ENCODE results near the gene PTPRK.

Gene PTPRK

DNA sequence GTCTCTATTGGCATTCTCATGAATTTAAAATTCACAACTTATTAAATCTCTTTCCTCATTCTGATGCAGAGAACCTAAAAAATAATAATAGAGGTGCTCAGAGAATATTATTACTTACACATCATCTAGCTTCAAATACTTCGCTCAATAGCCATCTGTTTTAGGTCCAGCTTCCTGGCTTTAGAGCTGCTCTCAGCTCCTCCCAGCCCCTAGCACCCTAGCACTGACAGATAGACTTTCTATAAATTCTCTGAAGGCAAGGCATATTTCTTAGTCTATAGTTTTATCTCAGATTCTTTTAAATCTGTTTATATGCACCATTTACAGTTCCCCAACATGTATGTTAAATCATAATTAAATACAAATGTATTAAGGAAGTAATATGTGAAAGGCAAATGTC lies 281.3 kb downstream of the PTPRK start:
- FAIRE-seq: peak; percentile 55

DNA sequence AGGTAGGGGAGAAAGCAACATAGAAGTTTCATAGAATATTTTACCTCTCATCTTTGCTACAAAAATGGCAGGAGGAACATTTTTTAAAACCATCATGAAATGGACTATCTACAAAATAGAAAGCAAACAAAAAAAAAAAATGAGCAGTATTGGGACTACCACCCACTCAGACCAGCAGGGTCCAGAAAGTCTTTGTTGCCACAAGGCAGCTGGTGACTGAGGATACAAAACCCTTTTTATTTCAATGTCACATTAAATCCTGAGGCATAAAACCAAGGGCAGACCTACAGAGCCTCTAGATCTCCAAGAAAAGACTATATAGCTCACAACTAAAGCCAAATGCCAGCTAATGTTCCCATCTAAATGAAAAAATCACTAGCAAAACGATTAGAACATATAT lies 282.2 kb downstream of the PTPRK start:
- FAIRE-seq: no peak

- FAIRE-seq: no peak
These were observed 284.8 kb downstream of the PTPRK start for GRCh38 chr6:128235556-128235955.

- FAIRE-seq: no peak
These were observed 286.9 kb downstream of the PTPRK start for GRCh38 chr6:128233531-128233930.

DNA sequence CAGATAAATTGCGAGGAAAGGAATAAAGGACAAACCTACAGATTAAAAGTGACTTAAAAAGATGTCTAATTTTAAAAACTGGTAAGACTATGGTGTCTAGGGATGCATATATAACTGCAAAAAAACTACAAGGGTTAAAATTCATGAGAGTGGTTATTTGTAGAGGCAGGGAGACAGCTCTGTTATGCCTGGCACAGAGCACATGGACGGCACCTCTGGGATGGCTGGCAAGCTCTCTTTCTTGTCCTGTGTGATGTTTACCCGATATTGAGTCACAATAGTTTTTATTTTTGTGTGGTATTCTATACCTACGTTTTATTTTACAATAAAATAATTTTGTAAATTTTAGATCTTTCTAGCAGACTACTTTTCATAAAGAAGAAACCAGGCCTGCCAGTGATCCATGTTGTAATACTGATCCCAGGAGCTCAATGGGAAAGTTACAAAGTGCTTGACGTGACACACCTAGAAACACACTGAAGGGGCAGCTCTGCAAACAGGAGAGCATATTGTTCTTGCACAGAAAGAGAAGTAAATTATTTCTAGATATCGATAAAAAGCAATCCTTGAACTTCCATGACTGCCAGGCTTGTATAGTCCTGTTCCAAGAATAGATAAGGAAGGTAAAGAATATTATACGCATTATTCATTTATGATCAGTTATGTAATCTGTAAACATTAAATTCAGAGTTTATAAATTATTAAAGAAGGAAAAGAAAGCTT lies 290.0 kb downstream of the PTPRK start:
- peak; percentile 68 for FAIRE-seq

DNA sequence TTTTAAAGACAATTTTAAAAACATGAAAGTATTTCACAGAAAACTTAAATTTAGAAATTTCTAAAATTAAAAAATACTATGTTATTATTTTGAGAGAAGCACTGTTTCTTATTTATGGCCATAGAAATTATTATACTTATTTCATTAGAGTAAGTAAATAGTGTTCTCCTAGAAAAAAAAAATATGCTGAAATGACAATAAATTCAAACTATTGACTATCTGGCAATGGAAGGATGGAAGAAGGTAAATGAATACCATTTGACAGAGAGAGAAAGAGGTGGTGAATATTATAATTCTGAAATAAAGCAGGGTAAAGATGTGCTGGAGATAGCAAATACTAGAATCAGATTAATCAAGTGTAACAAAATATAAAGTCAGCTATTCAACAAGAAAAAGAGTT lies 294.8 kb downstream of the PTPRK start:
- FAIRE-seq: peak; percentile 45

- no peak for FAIRE-seq
These were observed 303.5 kb downstream of the PTPRK start for GRCh38 chr6:128216917-128217316.

GRCh38 chr6:128209771-128210170 lies 310.6 kb downstream of the PTPRK start:
- FAIRE-seq: no peak

DNA sequence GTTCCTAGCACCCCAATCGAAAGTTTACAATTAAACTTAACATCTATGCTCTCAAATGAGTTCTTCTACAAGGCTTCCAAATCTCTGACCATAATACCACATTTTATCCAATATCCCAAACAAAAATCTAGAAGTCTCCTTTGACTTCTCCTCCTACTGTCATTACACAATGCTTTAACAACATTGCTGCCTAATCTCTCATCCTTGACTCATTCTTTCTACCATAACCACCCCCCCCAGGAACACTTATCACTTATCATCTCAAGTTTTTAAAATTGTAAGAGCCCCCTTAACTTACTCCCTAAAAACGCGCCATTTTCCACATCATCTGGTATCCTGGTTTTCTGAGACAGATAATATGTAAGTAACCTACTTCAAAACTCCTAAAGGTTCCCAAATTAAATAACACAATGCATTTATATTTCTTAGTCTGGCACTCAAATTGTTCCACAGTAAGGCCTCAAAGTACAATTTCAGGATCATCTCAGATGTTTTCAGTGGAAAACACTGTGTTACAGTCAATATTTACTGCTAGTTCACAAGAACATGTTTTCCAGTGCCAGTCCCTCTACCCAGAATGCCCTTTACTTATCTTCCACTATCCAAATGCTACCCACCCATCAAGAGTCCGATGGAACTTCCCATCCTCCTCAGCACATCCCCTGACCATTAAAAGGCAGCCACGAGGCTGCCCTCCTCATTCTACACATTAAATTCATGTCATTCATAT lies 311.4 kb downstream of the PTPRK start:
- FAIRE-seq: no peak

DNA sequence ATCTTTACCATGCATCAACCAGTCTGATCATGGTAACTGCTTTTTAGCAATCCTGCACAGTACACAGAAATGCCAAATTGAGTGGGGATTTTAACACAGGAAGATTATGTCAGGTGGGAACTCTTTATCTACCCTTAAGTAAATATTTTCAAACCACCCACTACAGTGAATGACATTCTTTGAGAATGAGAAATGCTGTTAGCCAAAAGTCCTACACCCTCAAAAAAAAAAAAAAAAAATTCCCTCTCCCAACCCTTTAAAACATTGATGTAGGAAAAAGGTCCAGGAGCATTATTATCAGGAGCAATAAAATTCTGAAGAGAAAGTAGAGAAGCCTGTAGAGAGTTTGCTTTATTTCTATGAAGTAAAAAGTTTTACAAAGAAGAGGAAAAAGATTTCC lies 312.3 kb downstream of the PTPRK start:
- no peak for FAIRE-seq

DNA sequence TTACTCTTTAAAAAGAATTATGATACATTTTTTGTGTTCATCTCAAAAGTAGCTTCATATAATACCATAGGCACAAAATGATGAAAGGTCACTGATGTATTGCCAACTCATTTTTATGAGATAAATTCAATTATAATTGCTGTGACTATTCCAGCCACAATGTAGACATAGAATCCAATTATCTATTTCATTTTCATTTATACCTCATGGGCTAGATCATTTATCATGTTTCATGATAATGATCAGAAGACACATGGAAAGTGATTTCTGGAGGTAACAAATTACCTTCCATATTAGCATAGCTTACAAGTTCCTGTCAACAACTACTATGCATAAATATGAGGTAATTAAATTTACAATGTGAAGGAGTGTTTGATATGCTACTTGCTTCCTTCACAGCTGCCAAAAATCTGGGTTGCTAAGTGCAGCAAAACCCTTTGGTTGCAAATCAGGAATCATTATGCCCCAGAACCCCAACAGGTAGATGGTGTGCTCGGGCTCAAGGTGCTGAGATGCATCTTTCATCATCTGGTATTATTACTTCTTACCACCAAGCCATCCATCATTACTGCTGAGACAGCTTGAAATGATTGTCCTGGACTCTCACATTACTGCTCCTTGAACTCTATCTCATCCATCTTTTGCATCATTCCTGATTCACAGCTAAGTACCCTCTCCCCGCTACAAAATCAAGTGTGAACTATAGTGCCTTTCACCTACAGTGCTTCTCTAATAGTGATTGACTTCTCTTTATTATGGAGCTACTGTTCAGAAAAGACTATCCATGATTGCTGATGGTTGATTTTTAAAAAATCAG lies 313.6 kb downstream of the PTPRK start:
- peak; percentile 74 for FAIRE-seq

GRCh38 chr6:128204616-128205015 lies 315.8 kb downstream of the PTPRK start:
- no peak for FAIRE-seq

DNA sequence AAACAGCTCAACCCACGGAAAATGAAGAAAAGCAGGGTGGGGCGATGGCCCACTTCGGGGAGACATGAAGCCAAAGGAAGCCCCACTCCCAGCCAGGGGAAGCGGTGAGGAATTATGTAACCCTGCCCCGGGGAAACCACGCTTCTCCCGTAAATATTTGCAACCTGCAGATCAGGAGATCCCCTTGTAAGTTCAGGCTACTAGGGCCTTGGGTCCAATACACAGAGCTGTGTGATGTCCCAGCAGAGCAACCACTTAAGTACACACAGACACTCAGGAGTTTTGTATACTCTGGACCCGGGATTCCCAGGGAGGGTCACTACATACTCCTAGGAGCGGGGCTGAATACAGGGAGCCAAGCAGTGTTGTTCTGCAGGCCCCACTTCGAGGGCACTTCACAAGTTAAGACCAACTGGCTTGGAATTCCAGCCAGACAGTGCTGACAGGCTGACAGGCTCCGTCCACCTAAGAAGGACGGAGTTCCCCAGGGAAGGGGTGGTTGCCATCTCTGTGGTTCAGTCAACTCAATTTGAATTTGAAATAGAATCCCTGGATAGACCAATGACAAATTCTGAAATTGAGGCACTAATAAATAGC lies 318.1 kb downstream of the PTPRK start:
- FAIRE-seq: no peak

GRCh38 chr6:128200789-128201188 lies 319.6 kb downstream of the PTPRK start:
- FAIRE-seq: no peak

GRCh38 chr6:128199461-128199860 lies 320.9 kb downstream of the PTPRK start:
- no peak for FAIRE-seq

DNA sequence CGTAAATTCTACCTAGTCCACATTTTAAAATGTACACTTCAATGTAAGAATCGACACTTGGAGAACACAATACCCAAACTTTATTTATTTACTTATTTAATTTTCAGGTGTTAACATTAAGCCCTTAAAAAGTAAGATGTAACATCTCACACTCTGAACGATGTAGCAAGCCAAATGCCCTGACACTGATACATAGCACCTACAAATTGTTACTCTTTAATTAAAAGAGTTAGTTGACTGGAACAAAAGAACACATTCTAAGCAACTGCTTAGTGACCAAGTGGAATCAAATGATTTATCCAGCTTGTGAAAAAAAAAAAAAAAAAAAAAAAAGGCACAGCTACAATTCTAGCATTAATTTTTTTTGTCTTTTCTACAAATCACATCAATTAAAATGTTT lies 327.4 kb downstream of the PTPRK start:
- peak; percentile 72 for FAIRE-seq

- no peak for FAIRE-seq
These were observed 331.7 kb downstream of the PTPRK start for GRCh38 chr6:128188678-128189077.

- FAIRE-seq: no peak
These were observed 333.7 kb downstream of the PTPRK start for GRCh38 chr6:128186729-128187128.

- FAIRE-seq: no peak
These were observed 340.4 kb downstream of the PTPRK start for GRCh38 chr6:128179876-128180438.

DNA sequence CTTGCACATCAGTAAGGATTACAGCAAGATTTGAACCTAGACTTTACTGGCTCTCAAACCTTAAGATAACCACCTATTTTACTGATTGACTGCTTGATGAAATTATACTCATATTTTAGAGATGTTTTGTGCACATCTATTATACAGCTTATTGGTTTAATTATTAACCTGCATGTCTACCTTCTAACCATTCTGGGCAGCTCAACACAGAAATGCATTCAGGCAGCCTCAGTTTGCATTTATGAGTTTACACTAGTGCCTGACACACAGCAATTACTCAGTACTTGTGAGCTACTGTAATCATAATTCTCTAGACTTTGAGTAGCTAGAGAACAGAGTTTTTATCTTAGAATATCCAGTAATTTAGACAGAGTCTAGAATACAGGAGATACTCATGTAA lies 345.7 kb downstream of the PTPRK start:
- peak; percentile 47 for FAIRE-seq

GRCh38 chr6:128172752-128173682 lies 347.4 kb downstream of the PTPRK start:
- peak; percentile 78 for FAIRE-seq

- no peak for FAIRE-seq
These were observed 348.3 kb downstream of the PTPRK start for GRCh38 chr6:128172081-128172480.

Data from islet of Langerhans (tissue), 1 donor.